HG02938 (cell line): Measurements from ENCODE around the gene ARIH2.

ENCODE experiments used
- ATAC-seq: cut with Tn5 transposase; IDR thresholded peaks from one replicate; pipeline ENCODE4 v1.9.1; 2021; ENCODE audit warnings: mild to moderate bottlenecking, moderate library complexity; ENCODE audit not compliant: unreplicated experiment

Gene ARIH2

DNA sequence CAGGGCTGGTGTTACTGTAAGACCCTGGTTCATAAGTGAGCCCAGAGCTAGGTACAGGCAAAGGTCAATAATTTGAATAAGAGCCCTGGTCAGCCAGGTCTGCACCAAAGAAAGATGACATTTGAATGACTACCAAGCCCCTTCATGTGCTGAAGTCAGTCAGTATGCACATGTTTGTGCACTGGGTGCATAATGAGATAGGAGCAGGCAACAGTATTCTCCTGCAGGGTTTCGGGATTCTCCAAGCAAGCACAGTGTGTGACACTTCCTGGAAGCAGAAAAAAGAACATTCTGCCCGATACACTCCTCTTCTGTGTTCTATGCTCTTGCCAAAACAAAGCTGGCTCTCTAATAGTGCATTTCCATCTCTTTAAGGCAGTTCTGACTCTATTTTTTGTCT lies 116.0 kb downstream of the ARIH2 start:
- ATAC-seq, result no peak

DNA sequence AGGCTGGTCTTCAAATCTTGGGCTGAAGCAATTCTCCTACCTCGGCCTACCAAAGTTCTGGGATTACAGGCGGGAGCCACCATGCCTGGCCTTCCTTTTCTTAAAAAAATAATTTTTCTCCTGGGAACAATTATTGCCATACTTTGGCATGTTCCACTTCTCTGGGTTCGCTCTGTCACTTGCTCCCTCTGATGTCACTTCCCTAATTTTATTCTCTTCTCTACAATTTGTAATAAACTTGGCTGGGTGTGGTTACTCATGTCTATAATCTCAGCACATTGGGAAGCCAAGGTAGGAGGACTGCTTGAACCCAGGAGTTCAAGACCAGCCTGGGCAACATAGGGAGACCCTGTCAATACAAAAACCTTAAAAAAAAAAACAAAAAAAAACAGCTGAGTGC lies 116.6 kb downstream of the ARIH2 start:
- ATAC-seq, result no peak
